ENCODE results near the gene PDE4A. TPM values are rescaled to one million over a fixed set of nuclear protein-coding genes. Genes with fewer than 3 reads are reported as not detected.

The PDE4A gene
- total and polyA plus RNA-seq, 4 donors, result 10.3 to 23.6 (median 12.8) TPM

DNA sequence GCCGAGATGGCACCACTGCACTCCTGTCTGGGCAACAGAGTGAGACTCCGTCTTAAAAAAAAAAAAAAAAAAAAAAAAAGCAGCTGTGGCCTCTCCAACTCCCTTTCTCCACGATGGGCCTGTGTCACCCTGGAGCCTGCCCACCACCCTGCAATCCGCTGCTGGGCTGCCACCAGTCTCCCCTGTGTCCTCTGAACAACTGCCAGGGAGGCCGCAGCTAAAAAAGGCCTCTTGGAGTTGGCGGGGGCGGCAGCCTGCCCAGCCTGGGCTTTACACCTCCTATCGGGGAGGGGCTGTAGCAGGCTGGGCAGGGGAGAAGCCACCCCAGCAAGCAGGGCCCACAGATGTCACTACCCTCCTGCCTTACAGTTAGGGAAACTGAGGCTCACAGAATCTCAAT, 20.5 kb upstream of the PDE4A start:
- Histone ChIP-seq H3K9ac (ENCODE audit: insufficient read depth in 1 of 2, low read length in 2 of 2) (no peak overlapping the region), H3K27ac (ENCODE audit: low read depth in 1 of 2, low read length in 1 of 2) (no peak overlapping the region), H3K4me1 (ENCODE audit: control insufficient read depth in 5 of 5, insufficient read depth in 5 of 5, low read length in 5 of 5) (peaks cover 3 to 21% (median 7%) of the 10 kb centered on the region in 5 donors), H3K27me3 (ENCODE audit: control insufficient read depth in 3 of 3, insufficient read depth in 3 of 3, low read length in 2 of 3) (peaks cover 0 to 2% (median 0%) of the 10 kb centered on the region in 3 donors), H3K4me3 (no peak overlapping the region), H3K9me3 (ENCODE audit: control insufficient read depth in 4 of 4, insufficient read depth in 3 of 4, low read length in 3 of 4) (no peaks in the 10 kb centered on the region), H3K36me3 (ENCODE audit: control insufficient read depth in 4 of 4, insufficient read depth in 4 of 4, low read length in 4 of 4) (peaks cover 0 to 16% (median 2%) of the 10 kb centered on the region in 4 donors)
- ATAC-seq (ENCODE audit: insufficient read depth, low FRiP score), result no peak
- TF ChIP-seq, protein P1, sequence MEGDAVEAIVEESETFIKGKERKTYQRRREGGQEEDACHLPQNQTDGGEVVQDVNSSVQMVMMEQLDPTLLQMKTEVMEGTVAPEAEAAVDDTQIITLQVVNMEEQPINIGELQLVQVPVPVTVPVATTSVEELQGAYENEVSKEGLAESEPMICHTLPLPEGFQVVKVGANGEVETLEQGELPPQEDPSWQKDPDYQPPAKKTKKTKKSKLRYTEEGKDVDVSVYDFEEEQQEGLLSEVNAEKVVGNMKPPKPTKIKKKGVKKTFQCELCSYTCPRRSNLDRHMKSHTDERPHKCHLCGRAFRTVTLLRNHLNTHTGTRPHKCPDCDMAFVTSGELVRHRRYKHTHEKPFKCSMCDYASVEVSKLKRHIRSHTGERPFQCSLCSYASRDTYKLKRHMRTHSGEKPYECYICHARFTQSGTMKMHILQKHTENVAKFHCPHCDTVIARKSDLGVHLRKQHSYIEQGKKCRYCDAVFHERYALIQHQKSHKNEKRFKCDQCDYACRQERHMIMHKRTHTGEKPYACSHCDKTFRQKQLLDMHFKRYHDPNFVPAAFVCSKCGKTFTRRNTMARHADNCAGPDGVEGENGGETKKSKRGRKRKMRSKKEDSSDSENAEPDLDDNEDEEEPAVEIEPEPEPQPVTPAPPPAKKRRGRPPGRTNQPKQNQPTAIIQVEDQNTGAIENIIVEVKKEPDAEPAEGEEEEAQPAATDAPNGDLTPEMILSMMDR (IDR thresholded peaks at IDR 0.05; ENCODE audit: control extremely low read depth, extremely low read depth), result no peak
- DNase-seq, result no peak
- WGBS, 2 donors, result 92 to 95% methylated on average over 7 to 8 of the region's 8 CpGs

DNA sequence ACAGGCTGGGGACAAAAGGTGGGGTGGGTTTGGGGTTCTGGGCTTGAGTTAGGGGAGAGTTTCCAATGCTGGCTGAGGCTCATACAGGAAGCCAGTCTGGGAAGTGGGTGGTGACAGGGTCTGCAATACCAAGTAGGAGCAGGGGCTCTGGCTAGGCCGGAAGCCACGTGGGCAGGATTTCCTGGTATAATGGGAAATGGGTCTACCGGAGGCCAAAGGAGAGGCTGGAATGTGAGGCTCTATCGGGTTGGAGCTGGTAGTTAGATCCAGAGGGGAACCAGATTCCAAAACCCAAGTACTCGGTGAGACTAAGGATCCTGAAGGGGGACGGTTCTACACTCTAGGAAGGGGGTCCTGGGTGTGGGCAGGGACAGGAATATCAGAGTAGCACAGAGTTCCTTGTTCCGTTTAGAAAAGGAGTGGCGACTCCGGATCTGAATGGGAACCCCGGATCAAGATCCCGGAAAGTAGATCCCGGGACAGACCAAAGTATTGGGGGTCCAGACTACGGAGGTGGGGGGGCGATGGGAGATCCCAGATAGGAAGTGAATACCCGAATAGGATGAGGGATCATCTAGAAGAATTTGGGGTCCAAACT, 17.8 kb upstream of the PDE4A start:
- TF ChIP-seq, protein P1 (IDR thresholded peaks at IDR 0.05; ENCODE audit: control extremely low read depth, extremely low read depth), result no peak
- H3K4me3 ChIP-seq, result peak overlapping the region; percentile 94
- DNase-seq (peak; percentile 38 to 57 (median 47)), ATAC-seq (ENCODE audit: insufficient read depth, low FRiP score) (no peak)
- peak overlapping the region; percentile 68 to 71 for H3K27ac ChIP-seq (ENCODE audit: low read depth in 1 of 2, low read length in 1 of 2)
- peaks cover 0 to 2% (median 1%) of the 10 kb centered on the region in 4 donors for H3K36me3 ChIP-seq (ENCODE audit: control insufficient read depth in 4 of 4, insufficient read depth in 4 of 4, low read length in 4 of 4)
- H3K4me1 ChIP-seq (ENCODE audit: control insufficient read depth in 5 of 5, insufficient read depth in 5 of 5, low read length in 5 of 5), result peaks cover 3 to 28% (median 9%) of the 10 kb centered on the region in 5 donors
- peaks cover 0 to 20% (median 18%) of the 10 kb centered on the region in 3 donors for H3K27me3 ChIP-seq (ENCODE audit: control insufficient read depth in 3 of 3, insufficient read depth in 3 of 3, low read length in 2 of 3)
- no peaks in the 10 kb centered on the region for H3K9me3 ChIP-seq (ENCODE audit: control insufficient read depth in 4 of 4, insufficient read depth in 3 of 4, low read length in 3 of 4)
- H3K9ac ChIP-seq (ENCODE audit: insufficient read depth in 1 of 2, low read length in 2 of 2), result peak overlapping the region; percentile 76 to 95
- WGBS, 2 donors, result 0 to 1% methylated on average over 15 of the region's 15 CpGs

DNA sequence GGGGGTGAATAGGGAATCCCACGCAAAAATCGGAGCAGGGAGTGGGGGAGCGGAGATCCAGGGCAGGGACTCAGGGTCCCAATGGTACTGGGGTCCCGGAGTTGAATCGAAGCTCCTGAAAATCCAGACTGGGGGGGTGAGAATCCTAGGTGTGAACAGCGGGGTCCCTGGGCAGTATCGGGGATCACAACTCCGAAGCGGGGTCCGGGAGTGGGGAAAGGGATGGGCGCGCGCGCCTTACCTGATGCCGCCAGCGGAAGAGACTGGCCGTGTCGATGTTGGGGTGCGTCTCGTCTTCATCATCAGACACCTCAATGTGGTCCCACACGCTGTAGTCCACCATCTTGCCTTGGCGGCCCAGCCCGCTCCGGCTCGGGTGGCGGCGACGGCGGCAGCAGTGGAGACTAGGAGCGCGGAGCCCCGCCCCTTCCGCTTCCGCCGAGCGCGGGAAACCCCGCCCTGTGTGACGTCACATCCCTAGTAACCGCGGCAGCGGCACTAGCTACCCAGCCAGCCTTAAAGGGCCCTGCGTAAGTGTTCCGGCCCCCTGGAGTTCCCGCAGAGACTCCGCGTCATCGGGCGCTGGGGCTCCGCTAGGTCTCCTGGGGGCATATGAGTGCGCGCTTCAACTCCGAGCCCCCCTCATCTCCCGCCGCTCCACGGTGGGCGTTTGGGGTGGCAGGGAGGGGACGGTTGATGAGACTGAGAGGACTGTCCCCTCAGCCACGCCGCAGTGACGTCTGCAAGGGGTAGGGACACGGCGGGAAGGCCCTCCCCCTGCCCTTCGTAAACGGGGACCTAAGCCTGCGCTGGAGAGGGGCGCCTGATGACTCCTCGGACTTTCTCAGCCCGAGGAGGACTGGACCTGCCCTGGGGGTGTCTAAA, 17.0 kb upstream of the PDE4A start, which contains the start of gene CDC37:
TSS of gene CDC37 (minus strand) at position 406 of the 885 bp plus-strand sequence. CDS start at position 343, 63 bp downstream.
- TF ChIP-seq, protein P1 (IDR thresholded peaks at IDR 0.05; ENCODE audit: control extremely low read depth, extremely low read depth), result no peak
- H3K9ac ChIP-seq (ENCODE audit: insufficient read depth in 1 of 2, low read length in 2 of 2), result peak within 1 kb of the TSS; percentile 76 to 95
- WGBS, 2 donors, result 0% methylated on average over 59 to 69 of the region's 69 CpGs
- peaks cover 0 to 21% (median 20%) of the 10 kb centered on the region in 3 donors for H3K27me3 ChIP-seq (ENCODE audit: control insufficient read depth in 3 of 3, insufficient read depth in 3 of 3, low read length in 2 of 3)
- DNase-seq (peak; percentile 97 to 98 (median 97)), ATAC-seq (ENCODE audit: insufficient read depth, low FRiP score) (peak; percentile 91)
- H3K4me3 ChIP-seq, result peak within 1 kb of the TSS; percentile 94
- H3K36me3 ChIP-seq (ENCODE audit: control insufficient read depth in 4 of 4, insufficient read depth in 4 of 4, low read length in 4 of 4), result peaks cover 0 to 2% (median under 1%) of the 10 kb centered on the region in 4 donors
- no peaks in the 10 kb centered on the region for H3K9me3 ChIP-seq (ENCODE audit: control insufficient read depth in 4 of 4, insufficient read depth in 3 of 4, low read length in 3 of 4)
- peak within 1 kb of the TSS; percentile 68 to 71 for H3K27ac ChIP-seq (ENCODE audit: low read depth in 1 of 2, low read length in 1 of 2)
- peaks cover 3 to 28% (median 9%) of the 10 kb centered on the region in 5 donors for H3K4me1 ChIP-seq (ENCODE audit: control insufficient read depth in 5 of 5, insufficient read depth in 5 of 5, low read length in 5 of 5)

Measured in lung (tissue), 12 donors.